ENCODE data around the gene YJU2. TPM values are rescaled to one million over a fixed set of nuclear protein-coding genes. Genes with fewer than 3 reads are reported as not detected.

Gene YJU2
- polyA plus RNA-seq, 1 donor from 2014 or later = 32.6 TPM

GRCh38 chr19:4305257-4305612 is 58.4 kb downstream of the YJU2 start:
- Histone ChIP-seq H3K4me2 (ENCODE audit: low read length) (no peak overlapping the region), H3F3A (ENCODE audit: insufficient read depth, low read length, poor library complexity, severe bottlenecking) (no peaks in the 10 kb centered on the region), H3K9me3 (ENCODE audit: low read length) (no peaks in the 10 kb centered on the region), H3K9me2 (ENCODE audit: insufficient read depth, low read length) (no peaks in the 10 kb centered on the region), H4K20me1 (ENCODE audit: insufficient read depth) (no peaks in the 10 kb centered on the region), H3K27me3 (ENCODE audit: insufficient read depth, low read depth, low read length) (no peaks in the 10 kb centered on the region), H3K27ac (ENCODE audit: low read length) (no peak overlapping the region), H3K9ac (ENCODE audit: low read length) (peak overlapping the region; percentile 69), H3K36me3 (ENCODE audit: insufficient read depth, low read length) (peaks cover 1% of the 10 kb centered on the region), H3K79me2 (replicated peaks; ENCODE audit: insufficient read depth, low read length) (no peaks in the 10 kb centered on the region), H3K4me3 (ENCODE audit: low read length) (peak overlapping the region; percentile 69), H2AFZ (ENCODE audit: low read depth, low read length) (no peak overlapping the region)
- no peak for TF ChIP-seq SMC3 (conservative IDR thresholded peaks at IDR 0.05; ENCODE audit: poor library complexity)
- TF ChIP-seq POLR2AphosphoS5 (IDR thresholded peaks at IDR 0.05) = no peak
- no peak for TF ChIP-seq RAD21 (conservative IDR thresholded peaks at IDR 0.05)
- no peak for TF ChIP-seq EZH2 (IDR thresholded peaks at IDR 0.05; ENCODE audit: borderline replicate concordance, insufficient read depth, low read length, poor library complexity, severe bottlenecking)
- TF ChIP-seq MXI1 (conservative IDR thresholded peaks at IDR 0.05; ENCODE audit: poor library complexity, severe bottlenecking) = no peak
- TF ChIP-seq, protein P1, sequence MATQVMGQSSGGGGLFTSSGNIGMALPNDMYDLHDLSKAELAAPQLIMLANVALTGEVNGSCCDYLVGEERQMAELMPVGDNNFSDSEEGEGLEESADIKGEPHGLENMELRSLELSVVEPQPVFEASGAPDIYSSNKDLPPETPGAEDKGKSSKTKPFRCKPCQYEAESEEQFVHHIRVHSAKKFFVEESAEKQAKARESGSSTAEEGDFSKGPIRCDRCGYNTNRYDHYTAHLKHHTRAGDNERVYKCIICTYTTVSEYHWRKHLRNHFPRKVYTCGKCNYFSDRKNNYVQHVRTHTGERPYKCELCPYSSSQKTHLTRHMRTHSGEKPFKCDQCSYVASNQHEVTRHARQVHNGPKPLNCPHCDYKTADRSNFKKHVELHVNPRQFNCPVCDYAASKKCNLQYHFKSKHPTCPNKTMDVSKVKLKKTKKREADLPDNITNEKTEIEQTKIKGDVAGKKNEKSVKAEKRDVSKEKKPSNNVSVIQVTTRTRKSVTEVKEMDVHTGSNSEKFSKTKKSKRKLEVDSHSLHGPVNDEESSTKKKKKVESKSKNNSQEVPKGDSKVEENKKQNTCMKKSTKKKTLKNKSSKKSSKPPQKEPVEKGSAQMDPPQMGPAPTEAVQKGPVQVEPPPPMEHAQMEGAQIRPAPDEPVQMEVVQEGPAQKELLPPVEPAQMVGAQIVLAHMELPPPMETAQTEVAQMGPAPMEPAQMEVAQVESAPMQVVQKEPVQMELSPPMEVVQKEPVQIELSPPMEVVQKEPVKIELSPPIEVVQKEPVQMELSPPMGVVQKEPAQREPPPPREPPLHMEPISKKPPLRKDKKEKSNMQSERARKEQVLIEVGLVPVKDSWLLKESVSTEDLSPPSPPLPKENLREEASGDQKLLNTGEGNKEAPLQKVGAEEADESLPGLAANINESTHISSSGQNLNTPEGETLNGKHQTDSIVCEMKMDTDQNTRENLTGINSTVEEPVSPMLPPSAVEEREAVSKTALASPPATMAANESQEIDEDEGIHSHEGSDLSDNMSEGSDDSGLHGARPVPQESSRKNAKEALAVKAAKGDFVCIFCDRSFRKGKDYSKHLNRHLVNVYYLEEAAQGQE (IDR thresholded peaks at IDR 0.05; ENCODE audit: borderline replicate concordance) = no peak
- TF ChIP-seq TAF1 (IDR thresholded peaks at IDR 0.05; ENCODE audit: low read depth) = no peak
- TF ChIP-seq, protein P2, sequence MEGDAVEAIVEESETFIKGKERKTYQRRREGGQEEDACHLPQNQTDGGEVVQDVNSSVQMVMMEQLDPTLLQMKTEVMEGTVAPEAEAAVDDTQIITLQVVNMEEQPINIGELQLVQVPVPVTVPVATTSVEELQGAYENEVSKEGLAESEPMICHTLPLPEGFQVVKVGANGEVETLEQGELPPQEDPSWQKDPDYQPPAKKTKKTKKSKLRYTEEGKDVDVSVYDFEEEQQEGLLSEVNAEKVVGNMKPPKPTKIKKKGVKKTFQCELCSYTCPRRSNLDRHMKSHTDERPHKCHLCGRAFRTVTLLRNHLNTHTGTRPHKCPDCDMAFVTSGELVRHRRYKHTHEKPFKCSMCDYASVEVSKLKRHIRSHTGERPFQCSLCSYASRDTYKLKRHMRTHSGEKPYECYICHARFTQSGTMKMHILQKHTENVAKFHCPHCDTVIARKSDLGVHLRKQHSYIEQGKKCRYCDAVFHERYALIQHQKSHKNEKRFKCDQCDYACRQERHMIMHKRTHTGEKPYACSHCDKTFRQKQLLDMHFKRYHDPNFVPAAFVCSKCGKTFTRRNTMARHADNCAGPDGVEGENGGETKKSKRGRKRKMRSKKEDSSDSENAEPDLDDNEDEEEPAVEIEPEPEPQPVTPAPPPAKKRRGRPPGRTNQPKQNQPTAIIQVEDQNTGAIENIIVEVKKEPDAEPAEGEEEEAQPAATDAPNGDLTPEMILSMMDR (IDR thresholded peaks at IDR 0.05; ENCODE audit: poor library complexity, severe bottlenecking) = no peak
- TF ChIP-seq EP300 (conservative IDR thresholded peaks at IDR 0.05; ENCODE audit: poor library complexity, severe bottlenecking) = no peak

- TF ChIP-seq EP300 (conservative IDR thresholded peaks at IDR 0.05; ENCODE audit: poor library complexity, severe bottlenecking) (no peak), POLR2AphosphoS5 (IDR thresholded peaks at IDR 0.05) (no peak), SMC3 (conservative IDR thresholded peaks at IDR 0.05; ENCODE audit: poor library complexity) (no peak), MXI1 (conservative IDR thresholded peaks at IDR 0.05; ENCODE audit: poor library complexity, severe bottlenecking) (no peak), TAF1 (IDR thresholded peaks at IDR 0.05; ENCODE audit: low read depth) (no peak), RAD21 (conservative IDR thresholded peaks at IDR 0.05) (no peak), EZH2 (IDR thresholded peaks at IDR 0.05; ENCODE audit: borderline replicate concordance, insufficient read depth, low read length, poor library complexity, severe bottlenecking) (no peak)
- TF ChIP-seq, protein P1 (IDR thresholded peaks at IDR 0.05; ENCODE audit: borderline replicate concordance) = no peak
- TF ChIP-seq, protein P2 (IDR thresholded peaks at IDR 0.05; ENCODE audit: poor library complexity, severe bottlenecking) = no peak
- no peaks in the 10 kb centered on the region for H3K9me2 ChIP-seq (ENCODE audit: insufficient read depth, low read length)
- H3F3A ChIP-seq (ENCODE audit: insufficient read depth, low read length, poor library complexity, severe bottlenecking) = no peaks in the 10 kb centered on the region
- peak overlapping the region; percentile 69 for H3K9ac ChIP-seq (ENCODE audit: low read length)
- H4K20me1 ChIP-seq (ENCODE audit: insufficient read depth) = no peaks in the 10 kb centered on the region
- H3K4me3 ChIP-seq (ENCODE audit: low read length) = peak overlapping the region; percentile 69
- H3K36me3 ChIP-seq (ENCODE audit: insufficient read depth, low read length) = peaks cover 5% of the 10 kb centered on the region
- no peaks in the 10 kb centered on the region for H3K27me3 ChIP-seq (ENCODE audit: insufficient read depth, low read depth, low read length)
- no peaks in the 10 kb centered on the region for H3K79me2 ChIP-seq (replicated peaks; ENCODE audit: insufficient read depth, low read length)
- no peak overlapping the region for H3K4me2 ChIP-seq (ENCODE audit: low read length)
- no peak overlapping the region for H3K27ac ChIP-seq (ENCODE audit: low read length)
- no peaks in the 10 kb centered on the region for H3K9me3 ChIP-seq (ENCODE audit: low read length)
- H2AFZ ChIP-seq (ENCODE audit: low read depth, low read length) = no peak overlapping the region
Observed at GRCh38 chr19:4305659-4306058, 58.8 kb downstream of the YJU2 start.
